Measurements from ENCODE around the gene BPIFA1. TPM values are rescaled to one million over a fixed set of nuclear protein-coding genes. Genes with fewer than 3 reads are reported as not detected.

BPIFA1 gene
- total and polyA plus RNA-seq, 4 donors, result 0.48 to 153 (median 36.4) TPM

DNA sequence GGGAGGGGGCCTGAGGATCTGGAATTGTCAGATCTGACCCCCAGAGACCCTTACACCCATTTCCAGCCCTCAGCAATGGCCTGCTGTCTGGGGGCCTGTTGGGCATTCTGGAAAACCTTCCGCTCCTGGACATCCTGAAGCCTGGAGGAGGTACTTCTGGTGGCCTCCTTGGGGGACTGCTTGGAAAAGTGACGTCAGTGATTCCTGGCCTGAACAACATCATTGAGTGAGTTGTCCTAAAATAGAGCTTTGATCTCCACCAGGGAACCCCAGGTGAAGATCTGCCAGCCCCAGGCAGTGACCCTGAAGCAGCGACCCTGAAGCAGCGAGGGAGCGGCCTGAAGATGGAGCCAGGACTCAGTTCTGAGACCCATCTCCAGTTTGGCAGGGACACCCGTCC, 2.2 kb downstream of the BPIFA1 start:
- peaks cover 0 to 3% (median 0%) of the 10 kb centered on the region in 5 donors for H3K4me1 ChIP-seq (ENCODE audit: control insufficient read depth in 5 of 5, insufficient read depth in 5 of 5, low read length in 5 of 5)
- TF ChIP-seq, protein P1, sequence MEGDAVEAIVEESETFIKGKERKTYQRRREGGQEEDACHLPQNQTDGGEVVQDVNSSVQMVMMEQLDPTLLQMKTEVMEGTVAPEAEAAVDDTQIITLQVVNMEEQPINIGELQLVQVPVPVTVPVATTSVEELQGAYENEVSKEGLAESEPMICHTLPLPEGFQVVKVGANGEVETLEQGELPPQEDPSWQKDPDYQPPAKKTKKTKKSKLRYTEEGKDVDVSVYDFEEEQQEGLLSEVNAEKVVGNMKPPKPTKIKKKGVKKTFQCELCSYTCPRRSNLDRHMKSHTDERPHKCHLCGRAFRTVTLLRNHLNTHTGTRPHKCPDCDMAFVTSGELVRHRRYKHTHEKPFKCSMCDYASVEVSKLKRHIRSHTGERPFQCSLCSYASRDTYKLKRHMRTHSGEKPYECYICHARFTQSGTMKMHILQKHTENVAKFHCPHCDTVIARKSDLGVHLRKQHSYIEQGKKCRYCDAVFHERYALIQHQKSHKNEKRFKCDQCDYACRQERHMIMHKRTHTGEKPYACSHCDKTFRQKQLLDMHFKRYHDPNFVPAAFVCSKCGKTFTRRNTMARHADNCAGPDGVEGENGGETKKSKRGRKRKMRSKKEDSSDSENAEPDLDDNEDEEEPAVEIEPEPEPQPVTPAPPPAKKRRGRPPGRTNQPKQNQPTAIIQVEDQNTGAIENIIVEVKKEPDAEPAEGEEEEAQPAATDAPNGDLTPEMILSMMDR (IDR thresholded peaks at IDR 0.05; ENCODE audit: control extremely low read depth, extremely low read depth), result no peak
- DNase-seq, result no peak
- WGBS, 2 donors, result 82 to 88% methylated on average over 6 of the region's 6 CpGs
- no peak overlapping the region for H3K9ac ChIP-seq (ENCODE audit: insufficient read depth in 1 of 2, low read length in 2 of 2)
- no peak overlapping the region for H3K27ac ChIP-seq (ENCODE audit: low read depth in 1 of 2, low read length in 1 of 2)
- H3K36me3 ChIP-seq (ENCODE audit: control insufficient read depth in 4 of 4, insufficient read depth in 4 of 4, low read length in 4 of 4), result no peaks in the 10 kb centered on the region
- no peak for ATAC-seq (ENCODE audit: insufficient read depth, low FRiP score)
- H3K4me3 ChIP-seq, result no peak overlapping the region
- peaks cover 0 to 7% (median 0%) of the 10 kb centered on the region in 3 donors for H3K27me3 ChIP-seq (ENCODE audit: control insufficient read depth in 3 of 3, insufficient read depth in 3 of 3, low read length in 2 of 3)
- peaks cover 0 to 1% (median 0%) of the 10 kb centered on the region in 4 donors for H3K9me3 ChIP-seq (ENCODE audit: control insufficient read depth in 4 of 4, insufficient read depth in 3 of 4, low read length in 3 of 4)

DNA sequence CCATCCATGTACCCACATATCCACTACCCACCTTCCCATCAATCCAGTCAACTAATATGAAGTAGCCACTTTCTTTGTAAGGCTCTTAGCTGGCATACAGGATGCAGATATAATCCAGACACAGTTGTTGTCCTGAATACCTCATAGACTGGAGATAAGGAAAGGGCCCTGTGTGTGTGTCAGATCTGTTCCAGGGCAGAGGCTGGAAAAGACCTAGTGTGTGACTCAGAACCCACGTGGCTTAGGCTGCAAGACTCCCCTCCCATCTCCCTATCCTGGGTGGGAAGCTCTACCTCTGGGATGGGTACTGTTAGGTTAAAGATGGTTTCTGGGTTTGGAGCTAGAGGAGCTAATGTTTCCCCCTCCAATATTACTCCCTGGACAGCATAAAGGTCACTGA, 3.6 kb downstream of the BPIFA1 start:
- Histone ChIP-seq H3K27me3 (ENCODE audit: control insufficient read depth in 3 of 3, insufficient read depth in 3 of 3, low read length in 2 of 3) (peaks cover 0 to 2% (median 0%) of the 10 kb centered on the region in 3 donors), H3K36me3 (ENCODE audit: control insufficient read depth in 4 of 4, insufficient read depth in 4 of 4, low read length in 4 of 4) (no peaks in the 10 kb centered on the region), H3K4me1 (ENCODE audit: control insufficient read depth in 5 of 5, insufficient read depth in 5 of 5, low read length in 5 of 5) (no peaks in the 10 kb centered on the region), H3K4me3 (no peak overlapping the region), H3K27ac (ENCODE audit: low read depth in 1 of 2, low read length in 1 of 2) (no peak overlapping the region), H3K9me3 (ENCODE audit: control insufficient read depth in 4 of 4, insufficient read depth in 3 of 4, low read length in 3 of 4) (peaks cover 0 to 1% (median 0%) of the 10 kb centered on the region in 4 donors), H3K9ac (ENCODE audit: insufficient read depth in 1 of 2, low read length in 2 of 2) (no peak overlapping the region)
- TF ChIP-seq, protein P1 (IDR thresholded peaks at IDR 0.05; ENCODE audit: control extremely low read depth, extremely low read depth), result no peak
- no peak for DNase-seq
- WGBS, 2 donors, result 30 to 45% methylated on average over 1 of the region's 1 CpG
- no peak for ATAC-seq (ENCODE audit: insufficient read depth, low FRiP score)

DNA sequence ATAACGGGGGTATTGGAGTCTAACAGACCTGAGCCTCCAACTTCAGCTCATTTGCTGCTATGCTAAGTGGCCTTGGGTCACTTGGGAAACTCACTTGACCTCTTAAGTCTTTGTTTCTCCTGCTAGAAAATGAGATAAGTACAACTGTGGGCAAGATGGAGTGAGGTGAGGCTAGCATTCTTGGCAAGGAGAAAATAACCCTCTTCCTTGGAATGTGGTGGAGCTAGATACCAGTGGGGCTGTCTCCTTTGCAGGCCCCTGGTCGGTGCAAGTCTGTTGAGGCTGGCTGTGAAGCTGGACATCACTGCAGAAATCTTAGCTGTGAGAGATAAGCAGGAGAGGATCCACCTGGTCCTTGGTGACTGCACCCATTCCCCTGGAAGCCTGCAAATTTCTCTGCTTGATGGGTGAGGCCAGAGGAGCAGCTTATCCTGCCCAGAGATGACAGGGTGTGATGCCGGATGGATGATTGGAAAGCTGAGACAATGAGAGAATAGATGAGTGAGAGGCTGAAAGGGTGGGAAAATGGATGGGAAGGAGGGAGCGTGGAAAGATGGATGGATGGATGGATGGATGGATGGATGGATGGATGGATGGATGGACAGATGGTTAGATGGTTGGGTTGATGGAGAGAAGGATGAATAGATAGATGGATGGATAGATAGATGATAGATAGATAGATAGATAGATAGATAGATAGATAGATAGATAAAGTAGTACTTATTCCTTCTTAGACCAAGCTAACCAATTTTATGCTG, 4.4 kb downstream of the BPIFA1 start:
- Histone ChIP-seq H3K36me3 (ENCODE audit: control insufficient read depth in 4 of 4, insufficient read depth in 4 of 4, low read length in 4 of 4) (no peaks in the 10 kb centered on the region), H3K9me3 (ENCODE audit: control insufficient read depth in 4 of 4, insufficient read depth in 3 of 4, low read length in 3 of 4) (peaks cover 0 to 1% (median 0%) of the 10 kb centered on the region in 4 donors), H3K27me3 (ENCODE audit: control insufficient read depth in 3 of 3, insufficient read depth in 3 of 3, low read length in 2 of 3) (peaks cover 0 to 2% (median 0%) of the 10 kb centered on the region in 3 donors), H3K27ac (ENCODE audit: low read depth in 1 of 2, low read length in 1 of 2) (no peak overlapping the region), H3K4me3 (no peak overlapping the region), H3K9ac (ENCODE audit: insufficient read depth in 1 of 2, low read length in 2 of 2) (no peak overlapping the region), H3K4me1 (ENCODE audit: control insufficient read depth in 5 of 5, insufficient read depth in 5 of 5, low read length in 5 of 5) (no peaks in the 10 kb centered on the region)
- DNase-seq (no peak), ATAC-seq (ENCODE audit: insufficient read depth, low FRiP score) (no peak)
- 65 to 81% methylated on average over 4 of the region's 4 CpGs for WGBS, 2 donors
- TF ChIP-seq, protein P1 (IDR thresholded peaks at IDR 0.05; ENCODE audit: control extremely low read depth, extremely low read depth), result no peak

All from lung (tissue), 12 donors.